SJCRH30 (cell line): ENCODE measurements around the gene MAN2C1. TPM values are rescaled to one million over a fixed set of nuclear protein-coding genes. Genes with fewer than 3 reads are reported as not detected.
"Not testable (repeated sequence)": the region's sequence is repeated elsewhere in the genome, so short reads cannot be mapped to it uniquely, and the experiment has no call there.

Experiments used
- DNase-seq, 2 experiments: peaks; one replicate each; pipeline ENCODE4 v3.0.0-alpha.2; 2015 to 2020
- H3K27ac ChIP-seq: fragments of 250-450 bp; sonication (Bioruptor Pico); 2 replicates; pipeline ENCODE4 v1.5.1; 2020; ENCODE audit warnings: mild to moderate bottlenecking, moderate library complexity
- H3K27me3 ChIP-seq: fragments of 250-450 bp; sonication (Bioruptor Pico); 2 replicates; pipeline ENCODE4 v1.5.1; 2020; ENCODE audit warnings: mild to moderate bottlenecking, moderate library complexity
- H3K36me3 ChIP-seq: fragments of 250-450 bp; sonication (Bioruptor Pico); 2 replicates; pipeline ENCODE4 v1.5.1; 2020; ENCODE audit warnings: mild to moderate bottlenecking, moderate library complexity
- H3K4me1 ChIP-seq: fragments of 250-450 bp; sonication (Bioruptor Pico); 2 replicates; pipeline ENCODE4 v1.5.1; 2020; ENCODE audit warnings: mild to moderate bottlenecking, moderate library complexity
- H3K4me3 ChIP-seq: fragments of 250-450 bp; sonication (Bioruptor Pico); 2 replicates; pipeline ENCODE4 v1.5.1; 2020; ENCODE audit warnings: mild to moderate bottlenecking, moderate library complexity
- H3K9me3 ChIP-seq: fragments of 250-450 bp; sonication (Bioruptor Pico); replicated peaks from 2 replicates; pipeline ENCODE4 v1.5.1; 2020; ENCODE audit warnings: mild to moderate bottlenecking, moderate library complexity
- total RNA-seq: library from RNA; depleted of rRNA; stranded (reverse); fragments of >200 nt; shearing (Covaris generic); gene quantifications from 2 replicates; pipeline ENCODE4 v1.2.3, GENCODE V29; 2014

MAN2C1 gene
- total RNA-seq, 1 experiment from 2014 or later = 50.3 TPM

- H3K9me3 ChIP-seq = no peaks in the 10 kb centered on the region
These were observed 26.2 kb downstream of the MAN2C1 start for GRCh38 chr15:75342221-75342620.

GRCh38 chr15:75339531-75340240, 28.7 kb downstream of the MAN2C1 start:
- no peaks in the 10 kb centered on the region for H3K36me3 ChIP-seq
- no peaks in the 10 kb centered on the region for H3K27me3 ChIP-seq
- H3K4me3 ChIP-seq = no peak overlapping the region
- peaks cover 7% of the 10 kb centered on the region; the same call in 1 of the 2 replicates for H3K4me1 ChIP-seq
- DNase-seq = no peak
- no peak overlapping the region for H3K27ac ChIP-seq
- no peaks in the 10 kb centered on the region for H3K9me3 ChIP-seq

More at GRCh38 chr15:75342221-75342620, 26.2 kb downstream of the MAN2C1 start:
- Histone ChIP-seq H3K27me3 (no peaks in the 10 kb centered on the region; the same call in 1 of the 2 replicates), H3K4me3 (no peak overlapping the region), H3K36me3 (no peaks in the 10 kb centered on the region), H3K27ac (no peak overlapping the region), H3K4me1 (no peaks in the 10 kb centered on the region; the same call in 1 of the 2 replicates)
- no peak for DNase-seq

- no peaks in the 10 kb centered on the region for H3K9me3 ChIP-seq
- DNase-seq = no peak
- H3K4me1 ChIP-seq = peaks cover 7% of the 10 kb centered on the region; the same call in 1 of the 2 replicates
- no peaks in the 10 kb centered on the region for H3K36me3 ChIP-seq
- no peak overlapping the region for H3K4me3 ChIP-seq
- no peak overlapping the region for H3K27ac ChIP-seq
- no peaks in the 10 kb centered on the region for H3K27me3 ChIP-seq
These were observed 29.7 kb downstream of the MAN2C1 start for GRCh38 chr15:75338661-75339240.

GRCh38 chr15:75335705-75336355, 32.6 kb downstream of the MAN2C1 start, which contains the start of gene COMMD4:
Gene COMMD4 (plus strand): TSS chr15:75336063. CDS start chr15:75336090, 27 bp downstream.
- peak within 1 kb of the TSS; percentile 82 for H3K4me3 ChIP-seq
- no peaks in the 10 kb centered on the region for H3K9me3 ChIP-seq
- H3K27ac ChIP-seq = peak within 1 kb of the TSS; percentile 65
- no peaks in the 10 kb centered on the region for H3K27me3 ChIP-seq
- H3K4me1 ChIP-seq = peaks cover 7% of the 10 kb centered on the region; the same call in 1 of the 2 replicates
- DNase-seq = peak; percentile 98
- no peaks in the 10 kb centered on the region for H3K36me3 ChIP-seq

- H3K27ac ChIP-seq = peak overlapping the region; percentile 65
- no peak for DNase-seq
- H3K9me3 ChIP-seq = no peaks in the 10 kb centered on the region
- peaks cover 7% of the 10 kb centered on the region; the same call in 1 of the 2 replicates for H3K4me1 ChIP-seq
- peak overlapping the region; percentile 82 for H3K4me3 ChIP-seq
- no peaks in the 10 kb centered on the region for H3K27me3 ChIP-seq
- no peaks in the 10 kb centered on the region for H3K36me3 ChIP-seq
These were observed 33.1 kb downstream of the MAN2C1 start for GRCh38 chr15:75335313-75335704.

- not testable (repeated sequence) for H3K36me3 ChIP-seq, DNase-seq, H3K9me3 ChIP-seq, H3K27ac ChIP-seq, H3K27me3 ChIP-seq, H3K4me3 ChIP-seq, H3K4me1 ChIP-seq
These were observed 34.6 kb downstream of the MAN2C1 start for GRCh38 chr15:75333654-75334419.

GRCh38 chr15:75332093-75332492, 36.3 kb downstream of the MAN2C1 start:
- not testable (repeated sequence) for H3K9me3 ChIP-seq, H3K27me3 ChIP-seq, H3K27ac ChIP-seq, H3K4me3 ChIP-seq, H3K36me3 ChIP-seq, DNase-seq
- peaks cover 14% of the 10 kb centered on the region for H3K4me1 ChIP-seq

GRCh38 chr15:75329571-75329970, 38.8 kb downstream of the MAN2C1 start:
- peaks cover 8% of the 10 kb centered on the region for H3K4me1 ChIP-seq
- no peak for DNase-seq
- no peak overlapping the region for H3K4me3 ChIP-seq

GRCh38 chr15:75328493-75329314, 39.7 kb downstream of the MAN2C1 start:
- Histone ChIP-seq H3K4me3 (no peak overlapping the region), H3K27me3 (no peaks in the 10 kb centered on the region), H3K36me3 (no peaks in the 10 kb centered on the region), H3K4me1 (peaks cover 8% of the 10 kb centered on the region), H3K9me3 (no peaks in the 10 kb centered on the region), H3K27ac (no peak overlapping the region)
- DNase-seq = no peak

More at GRCh38 chr15:75329571-75329970, 38.8 kb downstream of the MAN2C1 start:
- no peaks in the 10 kb centered on the region for H3K9me3 ChIP-seq
- H3K36me3 ChIP-seq = no peaks in the 10 kb centered on the region
- no peak overlapping the region for H3K27ac ChIP-seq
- no peaks in the 10 kb centered on the region for H3K27me3 ChIP-seq

- peak; percentile 60 to 78 for DNase-seq
- peaks cover 8% of the 10 kb centered on the region for H3K4me1 ChIP-seq
These were observed 40.9 kb downstream of the MAN2C1 start for GRCh38 chr15:75327491-75327890.

GRCh38 chr15:75327005-75327404, 41.4 kb downstream of the MAN2C1 start:
- Histone ChIP-seq H3K27me3 (no peaks in the 10 kb centered on the region), H3K36me3 (no peaks in the 10 kb centered on the region), H3K9me3 (no peaks in the 10 kb centered on the region), H3K4me3 (no peak overlapping the region), H3K4me1 (peaks cover 8% of the 10 kb centered on the region), H3K27ac (no peak overlapping the region)
- DNase-seq = no peak

More at GRCh38 chr15:75327491-75327890, 40.9 kb downstream of the MAN2C1 start:
- Histone ChIP-seq H3K27ac (no peak overlapping the region), H3K4me3 (no peak overlapping the region), H3K27me3 (no peaks in the 10 kb centered on the region), H3K9me3 (no peaks in the 10 kb centered on the region), H3K36me3 (no peaks in the 10 kb centered on the region)

GRCh38 chr15:75325922-75326321, 42.5 kb downstream of the MAN2C1 start:
- DNase-seq = no peak
- Histone ChIP-seq H3K9me3 (no peaks in the 10 kb centered on the region), H3K27me3 (no peaks in the 10 kb centered on the region), H3K36me3 (no peaks in the 10 kb centered on the region), H3K4me1 (peaks cover 8% of the 10 kb centered on the region), H3K4me3 (no peak overlapping the region), H3K27ac (no peak overlapping the region)

GRCh38 chr15:75321711-75322110, 46.7 kb downstream of the MAN2C1 start:
- no peak for DNase-seq
- no peaks in the 10 kb centered on the region for H3K27me3 ChIP-seq
- no peak overlapping the region for H3K27ac ChIP-seq
- H3K9me3 ChIP-seq = no peaks in the 10 kb centered on the region
- H3K4me1 ChIP-seq = no peaks in the 10 kb centered on the region
- no peak overlapping the region for H3K4me3 ChIP-seq
- H3K36me3 ChIP-seq = no peaks in the 10 kb centered on the region
